HTR-8/SVneo (cell line): ENCODE data around the gene HMCES.
A peak's percentile ranks its signal among the peaks of the same experiment; 100 is the strongest.

Experiments
- DNase-seq: peaks from one replicate; pipeline ENCODE4 v3.0.0; 2011; ENCODE audit warnings: low spot score, mixed read lengths; ENCODE audit not compliant: insufficient read length
- FAIRE-seq: peaks from 2 replicates; lab custom pipeline; 2011; peaks lifted over from hg19 to GRCh38; lab: Jason Lieb, UNC

Gene HMCES

DNA sequence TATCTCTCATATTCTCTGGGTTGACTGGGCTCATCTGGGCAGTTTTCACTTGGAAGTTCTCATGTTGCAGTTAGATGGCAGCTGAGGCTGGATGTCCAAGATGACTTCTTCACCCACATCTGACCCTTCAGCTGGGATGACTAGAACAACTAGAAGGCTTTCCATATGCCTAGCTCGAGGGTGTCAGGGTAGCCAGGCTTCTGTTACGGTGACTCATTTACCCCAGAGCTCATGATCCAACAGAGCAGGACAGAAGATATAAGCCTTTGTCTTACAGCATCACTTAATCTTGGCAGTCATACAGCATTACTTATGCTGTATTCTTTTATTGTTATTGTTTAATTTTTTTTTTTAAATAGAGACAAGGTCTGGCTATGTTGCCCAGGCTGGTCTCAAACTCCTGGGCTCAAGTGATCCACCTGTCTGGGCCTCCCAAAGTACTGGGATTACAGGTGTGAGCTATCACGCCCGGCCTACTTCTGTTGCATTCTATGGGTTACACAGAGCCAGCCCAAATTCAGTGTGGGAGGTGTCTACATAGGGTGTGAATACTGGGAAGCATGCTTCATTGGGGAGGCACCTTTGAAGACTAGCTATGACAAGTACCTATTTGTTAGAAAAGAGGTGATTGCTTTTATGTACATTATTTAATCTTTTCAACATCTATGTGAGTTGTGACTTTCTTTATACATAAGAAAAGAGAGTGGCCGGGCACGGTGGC, 10.7 kb downstream of the HMCES start:
- DNase-seq (no peak), FAIRE-seq (peak; percentile 69)

DNA sequence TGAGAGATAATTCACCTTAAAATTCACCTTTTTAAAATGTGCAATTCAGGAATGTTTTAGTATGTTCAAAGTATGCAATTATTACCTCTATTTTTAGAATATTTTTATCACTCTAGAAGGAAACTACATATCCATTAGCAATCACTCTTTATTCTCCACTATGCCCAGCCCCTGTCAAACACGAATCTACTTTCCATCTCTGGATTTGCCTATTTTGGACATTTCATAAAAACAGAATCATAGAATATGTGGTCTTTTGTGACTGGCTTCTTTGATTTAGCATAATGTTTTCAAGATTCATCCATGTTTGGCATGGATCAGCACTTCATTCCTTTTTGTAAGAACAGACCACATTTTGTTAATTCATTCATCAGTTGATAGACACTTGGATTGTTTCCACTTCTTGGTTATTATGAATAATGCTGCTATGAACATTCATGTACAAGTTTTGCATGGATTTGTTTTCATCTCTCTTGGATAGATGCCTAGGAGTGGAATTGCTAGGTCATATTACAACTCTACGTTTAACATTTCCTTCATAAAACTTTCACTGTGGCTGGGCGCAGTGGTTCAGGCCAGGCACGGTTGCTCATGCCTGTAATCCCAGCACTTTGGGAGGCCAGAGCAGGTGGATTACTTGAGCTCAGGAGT, 12.7 kb downstream of the HMCES start:
- DNase-seq: no peak
- FAIRE-seq: no peak

DNA sequence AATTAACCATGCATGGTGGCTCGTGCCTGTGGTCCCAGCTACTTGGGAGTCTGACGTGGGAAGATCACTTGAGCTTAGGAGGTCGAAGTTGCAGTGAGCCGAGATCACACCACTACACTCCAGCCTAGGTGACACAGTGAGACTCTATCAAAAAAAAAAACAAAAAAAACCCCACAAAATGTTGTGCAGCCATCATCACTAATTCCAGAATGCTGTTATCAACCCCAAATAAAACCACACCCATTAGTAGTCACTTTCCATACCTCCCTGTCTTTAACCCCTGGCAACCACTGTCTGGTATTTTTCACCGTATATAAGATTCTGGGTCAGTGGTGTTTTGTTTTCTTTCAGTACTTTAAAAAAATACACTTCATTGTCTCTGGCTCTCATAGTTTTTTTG, 16.6 kb downstream of the HMCES start:
- no peak for FAIRE-seq
- no peak for DNase-seq

DNA sequence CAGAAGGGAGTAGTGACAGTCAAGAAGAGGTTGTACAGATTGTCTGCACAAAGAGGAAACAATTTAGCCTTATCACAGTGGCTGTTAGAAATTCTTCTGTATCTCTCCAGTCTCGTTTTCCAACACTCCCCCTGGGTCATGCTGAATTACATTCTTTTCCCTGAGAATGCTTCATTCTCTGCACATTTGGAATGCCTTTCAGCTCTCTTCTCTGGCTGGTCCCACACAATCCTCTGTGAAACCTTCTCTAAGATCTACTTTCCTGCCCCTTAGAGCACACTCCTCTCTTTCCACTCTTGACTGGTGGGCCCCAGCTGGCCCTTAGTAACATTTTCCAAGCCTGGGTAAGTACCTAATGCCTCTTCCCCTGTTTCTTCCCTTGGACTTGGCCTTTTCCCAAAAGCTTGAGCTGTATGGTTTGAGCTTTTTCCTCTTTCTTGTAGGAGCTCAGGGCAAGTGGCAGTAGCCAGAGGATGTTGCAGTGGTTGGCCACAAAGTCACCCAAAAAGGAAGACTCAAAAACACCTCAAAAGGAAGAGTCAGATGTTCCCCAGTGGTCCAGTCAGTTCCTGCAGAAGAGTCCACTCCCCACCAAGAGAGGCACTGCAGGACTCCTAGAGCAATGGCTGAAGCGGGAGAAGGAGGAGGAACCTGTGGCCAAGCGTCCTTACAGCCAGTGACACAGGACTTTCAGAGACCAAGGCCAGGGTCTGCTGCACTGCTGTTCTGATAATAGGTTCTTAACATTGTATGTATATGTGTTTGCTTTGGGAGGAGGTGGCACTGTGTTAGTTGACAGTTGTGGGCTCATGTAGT, 25.7 kb downstream of the HMCES start:
- DNase-seq (no peak), FAIRE-seq (peak; percentile 4)

DNA sequence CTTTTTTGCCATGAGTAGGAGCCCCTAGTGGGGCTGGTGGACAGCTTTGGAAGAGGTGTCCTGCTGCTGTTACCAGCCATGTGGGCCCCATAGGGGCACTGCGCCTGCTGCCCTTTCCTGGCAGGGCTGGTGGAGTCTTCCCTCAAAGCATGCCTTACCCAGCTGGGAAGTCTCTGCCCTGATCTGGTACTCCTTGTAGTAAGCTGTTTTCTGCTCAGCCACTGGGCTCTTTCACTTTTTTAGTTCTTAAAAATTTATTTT, 26.2 kb downstream of the HMCES start:
- no peak for FAIRE-seq
- no peak for DNase-seq

DNA sequence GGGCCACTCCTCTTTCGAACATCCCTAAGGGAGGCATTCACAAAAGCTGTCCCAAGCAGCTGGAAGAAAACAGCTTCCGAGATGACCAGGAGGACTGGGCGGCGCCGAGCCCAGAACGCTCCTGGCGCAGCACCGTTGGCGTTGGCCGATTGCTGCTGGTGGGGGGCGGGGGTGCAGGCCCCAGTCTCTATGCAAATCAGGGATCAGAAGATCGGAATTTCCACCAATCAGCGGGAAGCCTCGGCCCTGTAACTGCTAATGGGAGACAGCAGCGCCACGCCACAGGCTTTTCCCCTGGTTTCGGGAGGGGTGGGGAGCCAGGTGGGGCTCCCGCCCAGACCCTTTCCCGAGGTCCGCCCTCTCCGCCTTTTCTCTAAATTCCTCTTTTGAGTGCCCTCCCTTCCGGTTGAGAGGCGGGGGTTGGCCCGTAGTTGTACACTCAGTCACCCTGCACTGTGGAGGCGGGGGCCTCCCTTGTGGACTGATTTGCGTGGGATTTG, 27.0 kb downstream of the HMCES start:
- DNase-seq (no peak), FAIRE-seq (no peak)

DNA sequence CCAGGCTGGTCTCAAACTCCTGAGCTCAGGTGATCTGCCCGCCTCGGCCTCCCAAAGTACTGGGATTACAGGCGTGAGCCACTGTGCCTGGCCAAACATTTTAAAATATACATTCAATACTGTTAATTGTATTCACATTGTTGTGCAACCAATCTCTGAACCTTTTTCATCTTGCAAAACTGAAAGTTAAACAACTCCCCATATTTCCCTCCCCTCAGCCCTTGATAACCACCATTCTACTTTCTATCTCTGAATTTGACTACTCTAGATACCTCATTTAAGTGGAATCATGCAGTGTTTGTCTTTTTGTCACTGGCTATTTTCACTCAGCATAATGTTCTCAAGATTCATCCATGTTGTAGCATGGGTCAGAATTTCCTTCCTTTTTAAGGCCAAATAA, 30.0 kb downstream of the HMCES start:
- no peak for FAIRE-seq

DNA sequence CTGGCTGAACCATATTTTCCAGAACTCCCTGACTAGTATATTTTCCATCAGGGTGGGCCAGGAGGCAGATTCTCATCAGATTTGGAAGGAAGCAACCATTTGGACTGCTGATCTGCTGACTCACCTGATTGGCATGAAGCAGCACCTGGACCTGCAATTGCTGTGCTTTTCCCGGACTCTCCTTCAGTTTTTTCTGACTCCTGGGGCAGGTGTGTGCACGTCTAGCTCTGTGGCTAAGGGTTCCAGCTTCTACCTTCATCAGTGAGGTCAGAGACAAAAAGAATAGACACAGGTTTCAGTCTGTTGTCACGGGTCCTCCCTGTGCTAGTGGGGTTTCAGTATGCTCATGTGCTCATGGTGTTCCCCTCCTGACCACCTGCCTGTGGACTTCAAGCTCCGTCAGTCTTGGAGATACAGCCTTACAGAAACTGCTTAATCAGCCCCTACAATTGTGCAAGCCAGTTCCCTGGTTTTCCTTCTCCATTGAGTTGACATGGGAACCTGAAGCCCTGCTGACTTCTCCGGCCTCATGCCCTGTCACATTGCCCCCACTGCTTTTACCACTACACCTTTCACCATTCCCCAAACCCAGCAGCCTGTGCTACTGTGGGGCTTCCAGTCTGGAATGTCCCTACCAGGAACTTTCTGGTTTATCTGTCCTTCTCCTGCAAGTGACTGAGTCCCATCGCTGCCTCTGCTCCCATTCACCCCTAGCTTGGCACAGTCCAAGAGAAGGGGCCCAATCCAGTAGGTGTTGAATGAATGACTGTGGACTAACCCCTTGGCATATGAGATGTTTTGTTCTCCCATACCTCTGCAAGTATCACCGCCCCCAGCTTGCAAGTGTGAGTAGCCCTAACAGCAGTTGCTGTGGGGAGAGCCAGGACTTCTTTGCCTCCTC, 31.7 kb downstream of the HMCES start:
- FAIRE-seq (no peak), DNase-seq (no peak)

More for the DNA sequence above, 30.0 kb downstream of the HMCES start:
- DNase-seq: no peak

DNA sequence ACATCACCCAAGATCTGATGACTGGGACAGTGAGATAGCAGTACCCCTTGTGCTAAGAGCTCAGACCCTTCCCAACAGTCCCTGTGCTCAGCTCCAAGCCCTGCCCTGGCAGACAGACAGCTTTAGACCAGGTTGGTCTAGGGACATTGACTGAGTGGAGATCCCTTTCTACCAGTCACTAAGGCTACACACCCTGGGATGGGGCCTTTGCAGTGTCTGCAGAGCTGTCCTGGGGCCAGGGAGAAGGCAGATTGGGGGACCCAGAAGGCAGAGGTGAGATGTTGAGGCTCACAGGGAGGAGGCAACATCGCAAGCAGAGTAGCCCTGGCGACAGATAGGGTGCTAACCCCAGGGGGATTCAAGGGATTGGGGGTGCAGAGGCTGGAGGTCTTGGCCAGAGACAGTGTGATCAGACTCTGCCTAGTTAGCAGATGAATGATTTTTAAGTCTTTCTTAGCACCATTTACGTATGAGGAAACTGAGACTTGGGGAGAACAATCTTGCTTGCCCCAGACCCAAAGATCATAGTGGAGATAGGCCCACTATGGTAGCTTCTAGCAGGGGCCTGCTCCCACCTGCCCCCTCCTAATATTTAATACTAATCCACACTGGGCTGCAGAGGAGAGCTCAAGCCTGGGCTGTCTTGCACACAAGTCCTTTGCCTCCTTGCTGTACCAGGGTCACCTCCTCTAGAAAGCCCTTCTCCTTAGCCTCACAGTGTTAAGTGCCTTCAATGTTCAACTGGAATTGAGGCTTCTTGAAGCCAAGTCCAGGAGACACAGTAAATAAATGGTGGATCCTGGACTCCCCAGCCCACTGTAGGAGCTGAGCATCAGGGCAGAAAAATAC, 32.6 kb downstream of the HMCES start:
- FAIRE-seq (no peak), DNase-seq (no peak)

DNA sequence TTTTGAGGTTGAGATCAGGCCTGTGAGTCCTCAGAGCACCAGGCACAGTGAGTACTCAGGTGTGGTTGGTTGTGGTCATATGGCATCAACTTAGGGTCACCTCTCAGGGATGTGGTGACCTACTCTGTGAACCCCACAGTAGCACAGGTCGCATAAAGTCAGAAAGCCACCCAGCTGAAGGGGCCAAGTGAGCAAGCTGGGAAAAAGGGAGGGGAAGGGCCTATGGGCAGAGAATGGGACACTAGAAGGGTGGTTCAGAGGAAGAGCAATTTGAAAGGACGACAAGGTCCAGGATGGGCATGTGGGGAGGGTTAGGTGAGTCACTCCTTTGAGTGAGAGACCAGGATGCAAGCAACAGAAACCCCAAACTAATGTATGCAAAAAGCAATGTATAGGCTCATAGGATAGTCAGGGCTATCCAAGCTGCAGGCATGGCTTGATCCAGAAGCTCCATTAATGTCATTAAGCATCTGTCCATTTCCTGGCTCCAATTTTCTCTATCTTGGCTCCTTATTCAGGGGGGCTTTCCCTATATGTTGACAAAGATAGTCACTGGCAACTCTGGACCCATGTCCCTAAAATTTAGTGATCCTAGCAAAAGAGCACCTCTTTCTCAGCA, 33.5 kb downstream of the HMCES start:
- FAIRE-seq: no peak
- DNase-seq: no peak

DNA sequence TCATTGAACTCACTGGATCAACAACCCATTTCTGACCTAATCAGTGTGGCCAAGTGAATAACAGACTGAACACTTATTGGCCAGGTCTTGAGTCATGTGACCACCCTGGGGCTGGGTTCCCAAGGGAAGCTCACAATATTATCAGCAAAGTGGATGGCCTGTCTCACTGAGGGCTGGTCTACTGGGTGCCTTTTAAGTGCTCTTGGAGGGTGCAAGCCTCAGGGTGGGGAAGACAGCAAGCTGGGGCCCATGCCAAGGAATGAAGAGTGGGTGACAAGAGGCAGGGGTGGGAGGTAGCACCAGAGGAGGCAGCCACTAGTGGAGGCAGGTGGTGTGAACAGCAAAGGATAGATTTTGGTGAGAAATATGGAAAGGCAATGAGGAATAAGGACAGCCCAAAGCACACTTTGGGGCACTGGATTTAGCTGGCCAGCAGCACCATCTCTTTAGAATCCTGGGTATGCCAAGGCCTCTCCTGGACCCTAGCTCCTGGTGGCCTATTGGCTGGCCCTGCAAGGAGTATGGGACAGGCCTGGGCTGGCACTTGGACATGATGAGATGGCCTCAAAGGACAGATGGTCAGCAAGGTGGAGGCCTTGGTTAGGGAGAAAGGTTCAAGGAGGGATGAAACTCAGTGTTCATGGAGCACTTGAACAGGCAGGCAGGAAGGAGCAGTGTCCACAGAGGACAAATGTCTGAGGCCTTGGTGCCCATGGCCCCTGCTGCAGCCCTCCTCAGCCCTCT, 34.2 kb downstream of the HMCES start:
- FAIRE-seq: no peak
- no peak for DNase-seq

DNA sequence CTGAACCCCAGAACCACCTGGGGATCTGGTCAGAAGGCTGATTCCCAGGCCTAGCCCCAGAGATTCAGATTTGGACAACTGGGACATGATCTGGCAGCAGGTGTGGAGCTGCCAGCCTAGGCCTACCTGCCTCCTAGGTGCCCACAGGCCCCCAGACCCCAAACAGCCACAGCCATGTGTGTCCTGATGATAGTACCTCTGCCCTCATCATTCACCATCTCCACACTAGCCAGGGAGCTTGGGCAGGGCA, 34.7 kb downstream of the HMCES start:
- DNase-seq (no peak), FAIRE-seq (no peak)

DNA sequence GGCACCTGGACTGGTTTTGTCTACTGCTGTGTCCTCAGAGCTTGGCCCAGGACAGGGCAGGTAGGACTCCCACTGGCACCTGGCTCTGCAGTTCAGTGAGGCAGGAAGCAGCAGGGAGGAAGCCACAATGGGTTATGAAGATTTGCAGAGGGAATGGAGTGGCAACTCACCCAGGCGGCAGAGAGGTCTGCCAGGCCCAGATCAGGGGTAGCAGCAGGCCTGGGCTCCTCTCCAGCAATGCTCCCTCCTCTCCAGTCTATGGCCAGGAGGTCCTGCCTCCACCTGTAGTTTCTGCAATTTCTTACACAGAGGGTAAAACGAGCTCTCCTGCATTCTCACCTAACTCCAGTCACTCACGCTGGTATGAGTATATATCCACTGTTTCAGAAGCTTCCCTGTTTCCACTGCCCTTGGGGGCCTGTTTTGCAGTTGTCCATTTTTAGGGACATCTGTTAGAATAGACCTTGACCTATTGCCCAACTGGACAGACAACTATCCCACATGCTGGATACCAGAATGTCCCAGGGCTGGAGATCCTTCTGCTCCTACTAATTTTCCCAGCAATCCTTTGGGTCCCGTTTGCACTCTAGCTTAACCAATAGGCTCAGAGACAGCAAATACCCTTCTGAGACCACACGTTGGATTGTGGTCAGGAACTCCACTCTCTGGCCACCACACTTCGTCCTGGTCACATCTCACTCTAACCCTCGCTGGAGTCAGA, 35.2 kb downstream of the HMCES start:
- DNase-seq (no peak), FAIRE-seq (no peak)

DNA sequence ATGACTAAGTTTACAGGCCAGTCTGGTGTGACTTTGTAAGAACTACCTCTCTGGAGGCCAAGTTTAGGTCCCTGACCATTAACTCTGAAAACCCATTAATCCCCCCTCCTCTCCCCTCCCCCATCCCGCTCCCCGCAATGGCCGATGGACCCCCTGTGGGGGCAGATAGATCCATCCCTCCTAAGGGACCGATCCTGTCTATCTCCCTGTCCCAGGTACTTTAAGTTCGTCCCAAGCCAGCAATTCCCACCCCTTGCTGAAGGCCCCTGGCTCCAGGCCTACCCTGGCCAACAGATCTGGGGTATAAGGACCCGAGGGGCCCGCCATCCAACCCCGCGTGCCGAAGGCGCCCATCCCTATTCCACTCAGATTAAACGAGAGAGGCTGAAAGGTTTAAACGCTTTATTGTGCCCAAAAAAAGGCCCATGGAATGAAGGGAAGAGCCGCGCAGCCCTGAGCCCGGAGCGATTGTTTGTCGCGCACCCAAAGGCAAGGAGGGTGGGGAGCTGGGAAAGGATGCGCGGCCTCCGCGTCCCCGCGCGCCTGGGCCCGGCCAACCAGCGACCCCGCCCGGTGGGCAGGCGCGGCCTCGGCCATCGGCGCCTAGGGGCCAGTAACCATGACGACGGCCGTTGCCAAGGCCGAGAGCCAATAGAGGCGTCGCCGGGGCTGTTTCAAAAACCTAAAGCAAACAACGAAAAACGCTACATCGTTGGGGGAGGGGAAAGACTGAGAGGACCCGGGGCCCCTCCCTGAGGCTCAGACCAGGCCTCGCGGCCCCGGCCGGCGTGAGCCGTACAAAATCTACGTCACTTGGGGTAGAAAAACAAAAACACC, 35.9 kb downstream of the HMCES start:
- peak; percentile 55 for FAIRE-seq
- peak; percentile 85 for DNase-seq

DNA sequence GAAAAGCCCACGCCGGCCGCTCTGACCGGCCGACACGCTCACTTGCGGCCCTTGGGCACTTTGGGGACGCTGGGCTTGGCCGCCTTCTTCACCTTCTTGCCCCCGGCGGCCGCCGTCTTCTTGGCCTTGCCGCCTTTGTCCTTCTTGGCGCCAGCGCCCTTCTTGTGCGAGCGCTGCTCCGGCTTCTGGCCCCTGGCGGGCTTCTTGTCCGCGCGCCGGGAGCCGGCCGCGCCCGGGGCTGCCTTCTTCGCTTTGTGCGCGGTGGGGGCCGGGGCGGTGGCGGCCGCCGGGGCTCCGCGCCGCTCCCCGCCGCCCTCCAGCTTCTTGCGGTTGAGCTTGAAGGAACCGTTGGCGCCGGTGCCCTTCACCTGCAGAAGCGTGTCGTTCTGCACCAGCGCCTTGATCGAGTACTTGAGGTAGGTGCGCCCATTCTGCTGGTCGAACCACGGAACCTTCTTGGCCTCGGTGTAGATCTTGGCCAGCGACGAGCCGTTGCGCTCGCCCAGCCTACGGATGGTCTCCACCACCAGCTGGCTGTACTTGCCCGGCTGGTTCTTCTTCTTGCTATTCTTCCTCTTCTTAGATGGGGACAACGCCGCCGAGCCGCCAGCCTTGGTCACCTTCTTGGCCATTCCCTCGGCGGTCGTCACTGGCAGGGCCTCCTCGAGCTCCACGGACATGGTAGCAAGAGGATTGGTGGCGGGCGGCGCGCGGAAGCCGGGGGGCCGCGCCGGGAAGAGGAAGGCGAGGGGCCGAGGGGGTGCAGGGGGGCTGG, 36.7 kb downstream of the HMCES start:
- DNase-seq: no peak
- FAIRE-seq: no peak

DNA sequence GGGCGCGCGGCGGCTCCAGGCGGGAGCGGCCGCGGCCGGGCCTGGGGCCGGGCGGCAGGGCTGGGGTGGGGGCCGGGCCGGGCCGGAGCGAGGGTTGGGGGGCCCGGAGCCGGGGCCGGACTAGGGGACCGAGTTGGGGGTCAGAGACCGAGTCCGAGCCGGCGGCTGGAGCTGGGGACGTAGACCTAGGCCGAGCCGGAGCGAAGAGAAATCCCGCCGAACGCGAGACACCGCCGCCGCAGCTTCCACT, 37.3 kb downstream of the HMCES start:
- DNase-seq (no peak), FAIRE-seq (no peak)
